Neural progenitor cell (in vitro differentiated cells): Measurements from ENCODE around the gene NCOR2.

Experiments
- CTCF ChIP-seq: fragments of 200-600 bp; sonication (generic); IDR thresholded peaks from 2 replicates; pipeline ENCODE4 v1.5.1; 2017; ENCODE audit warnings: antibody characterized with exemption, mild to moderate bottlenecking
- EZH2 ChIP-seq: fragments of 200-600 bp; sonication (generic); IDR thresholded peaks from 2 replicates; pipeline ENCODE4 v1.6.1; 2017; ENCODE audit warnings: antibody characterized with exemption, mild to moderate bottlenecking, moderate library complexity
- EZH2phosphoT487 ChIP-seq: fragments of 200-600 bp; sonication (generic); IDR thresholded peaks from 2 replicates; pipeline ENCODE4 v1.6.1; 2017; ENCODE audit warnings: antibody characterized with exemption

DNA sequence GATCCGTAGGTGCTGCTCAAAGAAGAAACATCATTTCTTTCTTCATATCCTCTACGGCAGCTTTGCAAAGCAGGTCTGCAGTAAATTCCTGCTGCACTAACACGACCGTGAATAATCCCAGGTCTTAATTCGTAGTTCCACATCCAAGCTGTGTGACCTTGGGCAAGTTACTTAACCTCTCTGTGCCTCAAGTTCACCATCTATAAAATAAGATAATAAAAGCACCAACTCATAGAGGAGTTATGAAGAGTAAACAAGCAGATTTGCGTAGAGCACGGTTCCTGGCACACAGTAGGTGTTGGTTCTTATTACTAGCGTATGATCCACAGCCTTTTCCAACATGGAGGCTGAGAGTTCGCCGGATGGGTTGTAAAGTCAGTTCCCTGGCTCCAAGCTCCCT lies 3.6 kb downstream of the NCOR2 start:
- TF ChIP-seq CTCF (no peak), EZH2 (no peak), EZH2phosphoT487 (no peak)
